Stomach (tissue), 4 donors: ENCODE measurements around the gene UBAC1.

Experiments used
- CTCF ChIP-seq, 7 experiments: fragments of 450-650 bp in 4 of 7; fragments of 200-600 bp in 3 of 7; sonication (generic) in 3 of 7; IDR thresholded peaks; one replicate each; pipeline ENCODE4 v1.5.1; 2016 to 2019; ENCODE audit warnings: antibody characterized with exemption in 7 of 7, control low read depth in 2 of 7, mild to moderate bottlenecking in 1 of 7
- POLR2A ChIP-seq, 4 donors: fragments of 450-650 bp; IDR thresholded peaks; one replicate each; pipeline ENCODE4 v1.6.1; 2016; ENCODE audit warnings: antibody characterized with exemption in 4 of 4, control low read depth in 2 of 4, mild to moderate bottlenecking in 1 of 4, moderate library complexity in 1 of 4

- TF ChIP-seq CTCF (IDR thresholded peaks at IDR 0.05) (no peak), POLR2A (IDR thresholded peaks at IDR 0.05) (no peak)
Measured at GRCh38 chr9:135959814-135960213, 1.4 kb downstream of the UBAC1 start.
